NT2/D1 (cell line): Measurements from ENCODE around the gene DDX47.
"Not testable (repeated sequence)": the region's sequence is repeated elsewhere in the genome, so short reads cannot be mapped to it uniquely, and the experiment has no call there.

Source experiments
- DNase-seq: peaks from one replicate; pipeline ENCODE4 v3.0.0-alpha.2; 2011; ENCODE audit warnings: low read depth, low spot score
- H3K27me3 ChIP-seq: 2 replicates; pipeline ENCODE4 v1.6.0; 2011; ENCODE audit warnings: mild to moderate bottlenecking; ENCODE audit not compliant: insufficient read length, insufficient read depth
- H3K36me3 ChIP-seq: 2 replicates; pipeline ENCODE4 v1.6.1; 2011; ENCODE audit warnings: mild to moderate bottlenecking, low read length, mixed read lengths; ENCODE audit not compliant: insufficient read depth, insufficient read length
- H3K4me1 ChIP-seq: 2 replicates; pipeline ENCODE4 v1.5.1; 2011; ENCODE audit not compliant: insufficient read depth, insufficient read length
- H3K4me3 ChIP-seq: 2 replicates; pipeline ENCODE4 v1.5.1; 2011; ENCODE audit warnings: low read depth; ENCODE audit not compliant: insufficient read length
- H3K9ac ChIP-seq: 2 replicates; pipeline ENCODE4 v1.6.0; 2011; ENCODE audit warnings: low read depth; ENCODE audit not compliant: insufficient read length
- H3K9me3 ChIP-seq: 2 replicates; pipeline ENCODE4 v1.5.1; 2011; ENCODE audit warnings: mild to moderate bottlenecking, low read length; ENCODE audit not compliant: insufficient read depth
- SUZ12 ChIP-seq: IDR thresholded peaks from 2 replicates; pipeline ENCODE4 v1.6.1; 2011; ENCODE audit not compliant: insufficient read length, insufficient read depth; ENCODE audit errors: extremely low read depth
- YY1 ChIP-seq: IDR thresholded peaks from 2 replicates; pipeline ENCODE4 v1.6.1; 2011; ENCODE audit not compliant: insufficient read length, insufficient read depth
- ZNF274 ChIP-seq: IDR thresholded peaks from 2 replicates; pipeline ENCODE4 v1.6.1; 2011; ENCODE audit warnings: mild to moderate bottlenecking, low read depth, low read length

DDX47 gene

DNA sequence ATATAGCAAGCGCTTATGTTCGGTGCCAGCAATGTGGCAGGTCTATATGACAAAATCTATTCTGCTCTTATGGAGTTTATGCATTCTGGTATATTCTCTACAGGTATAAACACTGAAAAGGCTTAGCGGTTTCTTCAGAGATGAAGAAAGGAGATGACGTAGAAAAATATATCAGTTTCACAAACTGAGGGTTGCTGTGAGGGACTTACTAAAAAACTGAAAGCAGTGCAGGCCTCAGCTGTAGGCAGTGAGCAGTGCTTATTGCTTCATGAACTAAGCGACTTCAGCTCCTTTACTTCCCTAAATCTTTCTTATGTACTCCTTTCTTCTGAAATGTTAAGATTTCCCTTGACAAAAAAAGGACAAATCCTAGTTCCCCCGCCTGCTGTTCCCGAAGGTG, 4.5 kb downstream of the DDX47 start:
- DNase-seq, result no peak
- Histone ChIP-seq H3K4me3 (no peak overlapping the region), H3K9ac (no peak overlapping the region), H3K36me3 (peaks cover 75% of the 10 kb centered on the region), H3K4me1 (no peaks in the 10 kb centered on the region), H3K27me3 (no peaks in the 10 kb centered on the region), H3K9me3 (no peaks in the 10 kb centered on the region)
- TF ChIP-seq SUZ12 (no peak), ZNF274 (no peak), YY1 (no peak)

DNA sequence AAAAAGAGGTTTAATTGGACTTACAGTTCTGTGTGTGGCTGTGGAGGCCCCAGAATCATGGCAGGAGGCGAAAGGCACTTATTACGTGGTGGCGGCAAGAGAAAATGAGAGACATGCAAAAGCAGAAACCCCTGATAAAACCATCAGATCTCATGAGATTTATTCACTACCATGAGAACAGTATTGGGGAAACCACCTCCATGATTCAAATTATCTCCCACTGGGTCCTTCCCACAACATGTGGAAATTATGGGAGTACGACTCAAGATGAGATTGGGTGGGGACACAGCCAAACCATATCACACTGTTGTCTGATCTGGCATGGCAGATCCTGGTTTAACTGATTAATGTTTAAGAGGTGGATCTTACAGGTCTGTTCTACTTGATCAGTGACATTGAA, 5.6 kb downstream of the DDX47 start:
- Histone ChIP-seq H3K36me3 (peaks cover 86% of the 10 kb centered on the region), H3K4me3 (no peak overlapping the region), H3K9me3 (no peaks in the 10 kb centered on the region), H3K4me1 (no peaks in the 10 kb centered on the region), H3K9ac (no peak overlapping the region), H3K27me3 (no peaks in the 10 kb centered on the region)
- TF ChIP-seq SUZ12, result no peak
- TF ChIP-seq YY1, result no peak
- no peak for TF ChIP-seq ZNF274
- DNase-seq, result no peak

DNA sequence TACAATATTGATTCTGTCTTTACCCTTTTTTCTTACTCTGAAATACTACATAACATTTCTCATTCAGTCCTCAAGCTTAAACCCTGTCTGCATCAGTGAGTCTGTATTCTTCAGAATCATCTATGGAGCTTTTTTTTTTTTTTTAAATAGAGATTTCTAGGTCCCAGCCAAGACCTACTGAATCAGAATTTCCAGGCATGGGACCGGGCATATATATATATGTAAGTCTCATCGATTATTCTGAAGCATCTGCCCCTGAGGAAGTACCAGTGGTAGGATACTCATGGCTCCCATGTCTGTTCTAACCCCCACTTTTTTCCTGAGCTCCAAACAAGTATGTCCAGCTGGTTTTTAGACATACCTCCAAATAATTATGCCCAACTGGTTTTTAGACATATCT, 6.1 kb downstream of the DDX47 start:
- no peak overlapping the region for H3K4me3 ChIP-seq
- no peak overlapping the region for H3K9ac ChIP-seq
- DNase-seq, result no peak
- TF ChIP-seq ZNF274 (no peak), YY1 (no peak), SUZ12 (no peak)
- no peaks in the 10 kb centered on the region for H3K9me3 ChIP-seq
- H3K27me3 ChIP-seq, result no peaks in the 10 kb centered on the region
- no peaks in the 10 kb centered on the region for H3K4me1 ChIP-seq
- H3K36me3 ChIP-seq, result peaks cover 88% of the 10 kb centered on the region

DNA sequence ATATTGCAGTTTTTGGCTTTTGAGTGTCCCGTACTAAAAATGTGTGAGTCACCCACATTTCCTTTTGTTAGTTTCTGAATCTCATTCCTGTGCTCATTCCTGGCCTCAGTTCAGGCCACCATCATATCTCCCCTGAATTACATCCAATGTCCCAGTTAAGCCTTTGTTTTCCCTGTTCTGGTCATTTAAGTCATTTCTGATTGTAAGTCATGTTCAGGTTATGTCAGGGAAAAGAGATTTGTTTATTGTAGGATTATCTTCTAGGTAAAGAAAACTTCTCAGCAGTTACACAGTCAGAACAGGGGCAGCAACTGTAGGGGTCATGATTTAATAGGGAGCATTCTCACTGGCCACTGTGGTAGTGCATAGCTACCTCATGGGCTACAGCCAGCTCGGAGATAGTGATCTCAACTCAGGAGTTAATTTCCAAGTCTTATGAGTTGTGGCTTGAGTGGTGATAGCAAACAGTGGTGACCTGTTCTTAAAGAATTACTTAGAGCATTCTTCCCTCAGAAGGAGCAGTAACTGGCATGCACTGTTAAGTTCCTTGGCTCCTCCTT, 6.7 kb downstream of the DDX47 start:
- DNase-seq, result no peak
- Histone ChIP-seq H3K4me1 (no peaks in the 10 kb centered on the region), H3K9ac (no peak overlapping the region), H3K4me3 (no peak overlapping the region), H3K36me3 (peaks cover 88% of the 10 kb centered on the region), H3K27me3 (no peaks in the 10 kb centered on the region), H3K9me3 (no peaks in the 10 kb centered on the region)
- TF ChIP-seq ZNF274, result no peak
- TF ChIP-seq SUZ12, result no peak
- no peak for TF ChIP-seq YY1

DNA sequence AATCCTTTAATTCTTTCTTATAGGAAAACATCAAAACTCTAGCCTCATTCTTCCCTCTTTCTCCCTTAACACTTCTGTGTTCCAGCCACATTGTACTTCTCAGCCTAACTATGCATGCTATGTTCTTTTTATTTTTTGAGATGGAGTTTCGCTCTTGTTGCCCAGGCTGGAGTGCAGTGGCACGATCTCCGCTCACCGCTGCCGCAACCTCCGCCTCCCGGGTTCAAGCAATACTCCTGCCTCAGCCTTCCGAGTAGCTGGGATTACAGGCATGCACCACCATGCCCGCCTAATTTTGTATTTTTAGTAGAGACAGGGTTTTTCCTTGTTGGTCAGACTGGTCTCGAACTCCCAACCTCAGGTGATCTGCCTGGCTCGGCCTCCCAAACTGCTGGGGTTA, 7.2 kb downstream of the DDX47 start:
- not testable (repeated sequence) for H3K27me3 ChIP-seq, H3K4me1 ChIP-seq, DNase-seq, H3K9ac ChIP-seq, H3K9me3 ChIP-seq, H3K4me3 ChIP-seq
- peaks cover 88% of the 10 kb centered on the region for H3K36me3 ChIP-seq

DNA sequence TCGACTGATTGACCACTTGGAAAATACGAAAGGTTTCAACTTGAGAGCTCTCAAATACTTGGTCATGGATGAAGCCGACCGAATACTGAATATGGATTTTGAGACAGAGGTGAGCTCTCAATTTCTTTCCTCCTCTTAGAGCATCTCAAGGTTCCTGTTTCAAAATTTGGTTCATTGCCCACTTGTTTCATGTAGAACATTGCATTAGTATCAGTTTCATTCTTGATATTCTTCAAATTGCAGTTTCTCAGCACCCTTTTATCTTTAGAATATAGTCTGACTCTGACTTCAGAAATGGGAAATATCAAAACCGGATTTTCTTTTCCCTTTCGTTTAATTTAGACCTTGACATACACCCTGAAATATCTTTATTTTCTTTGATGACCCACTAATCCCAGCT, 8.8 kb downstream of the DDX47 start:
- TF ChIP-seq SUZ12 (no peak), ZNF274 (no peak), YY1 (no peak)
- H3K4me1 ChIP-seq, result no peaks in the 10 kb centered on the region
- DNase-seq, result no peak
- no peak overlapping the region for H3K4me3 ChIP-seq
- H3K9ac ChIP-seq, result no peak overlapping the region
- no peaks in the 10 kb centered on the region for H3K9me3 ChIP-seq
- H3K27me3 ChIP-seq, result no peaks in the 10 kb centered on the region
- H3K36me3 ChIP-seq, result peaks cover 88% of the 10 kb centered on the region

DNA sequence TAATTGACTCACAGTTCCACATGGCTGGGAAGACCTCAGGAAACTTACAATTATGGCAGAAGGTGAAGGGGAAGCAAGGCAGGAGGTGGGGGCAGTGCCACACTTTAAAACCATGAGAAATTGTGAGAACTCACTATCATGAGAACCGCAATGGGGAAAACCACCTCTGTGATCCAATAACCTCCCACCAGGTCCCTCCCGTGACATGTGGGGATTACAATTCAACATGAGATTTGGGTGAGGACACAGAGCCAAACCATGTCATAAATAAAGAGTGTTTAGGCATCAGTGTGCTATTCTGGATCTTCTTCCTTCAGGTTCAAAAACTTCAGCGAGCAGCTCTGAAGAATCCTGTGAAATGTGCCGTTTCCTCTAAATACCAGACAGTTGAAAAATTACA, 9.7 kb downstream of the DDX47 start:
- DNase-seq, result no peak
- Histone ChIP-seq H3K36me3 (peaks cover 87% of the 10 kb centered on the region), H3K9me3 (no peaks in the 10 kb centered on the region), H3K4me3 (no peak overlapping the region), H3K9ac (no peak overlapping the region), H3K27me3 (no peaks in the 10 kb centered on the region), H3K4me1 (no peaks in the 10 kb centered on the region)
- TF ChIP-seq ZNF274, result no peak
- TF ChIP-seq YY1, result no peak
- no peak for TF ChIP-seq SUZ12

DNA sequence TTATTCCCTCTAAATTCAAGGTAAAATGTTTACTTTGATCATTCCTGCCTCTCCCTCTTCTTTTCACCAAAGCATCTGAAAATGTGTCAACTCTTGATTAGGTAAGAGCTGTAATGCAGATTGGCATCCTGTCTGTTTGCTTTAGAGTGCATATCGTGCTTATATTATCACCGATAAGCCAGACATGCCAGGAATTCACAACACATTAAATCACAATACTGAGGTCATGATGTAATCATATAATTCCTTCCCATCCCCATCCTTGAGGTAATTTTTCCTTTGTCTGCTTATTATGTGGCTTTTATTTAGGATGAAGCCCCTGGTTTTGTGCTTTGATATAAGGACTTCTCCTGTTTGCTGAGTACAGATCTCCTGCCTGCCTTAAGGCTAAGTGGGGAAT, 10.2 kb downstream of the DDX47 start:
- DNase-seq, result no peak
- H3K4me1 ChIP-seq, result no peaks in the 10 kb centered on the region
- no peaks in the 10 kb centered on the region for H3K9me3 ChIP-seq
- peaks cover 89% of the 10 kb centered on the region for H3K36me3 ChIP-seq
- H3K27me3 ChIP-seq, result no peaks in the 10 kb centered on the region
- TF ChIP-seq ZNF274 (no peak), YY1 (no peak), SUZ12 (no peak)
- no peak overlapping the region for H3K4me3 ChIP-seq
- H3K9ac ChIP-seq, result no peak overlapping the region
